Measurements from ENCODE around the gene CLEC16A.

The CLEC16A gene

GRCh38 chr16:11104168-11105037 is 160.0 kb downstream of the CLEC16A start:
- DNase-seq, result no peak

DNA sequence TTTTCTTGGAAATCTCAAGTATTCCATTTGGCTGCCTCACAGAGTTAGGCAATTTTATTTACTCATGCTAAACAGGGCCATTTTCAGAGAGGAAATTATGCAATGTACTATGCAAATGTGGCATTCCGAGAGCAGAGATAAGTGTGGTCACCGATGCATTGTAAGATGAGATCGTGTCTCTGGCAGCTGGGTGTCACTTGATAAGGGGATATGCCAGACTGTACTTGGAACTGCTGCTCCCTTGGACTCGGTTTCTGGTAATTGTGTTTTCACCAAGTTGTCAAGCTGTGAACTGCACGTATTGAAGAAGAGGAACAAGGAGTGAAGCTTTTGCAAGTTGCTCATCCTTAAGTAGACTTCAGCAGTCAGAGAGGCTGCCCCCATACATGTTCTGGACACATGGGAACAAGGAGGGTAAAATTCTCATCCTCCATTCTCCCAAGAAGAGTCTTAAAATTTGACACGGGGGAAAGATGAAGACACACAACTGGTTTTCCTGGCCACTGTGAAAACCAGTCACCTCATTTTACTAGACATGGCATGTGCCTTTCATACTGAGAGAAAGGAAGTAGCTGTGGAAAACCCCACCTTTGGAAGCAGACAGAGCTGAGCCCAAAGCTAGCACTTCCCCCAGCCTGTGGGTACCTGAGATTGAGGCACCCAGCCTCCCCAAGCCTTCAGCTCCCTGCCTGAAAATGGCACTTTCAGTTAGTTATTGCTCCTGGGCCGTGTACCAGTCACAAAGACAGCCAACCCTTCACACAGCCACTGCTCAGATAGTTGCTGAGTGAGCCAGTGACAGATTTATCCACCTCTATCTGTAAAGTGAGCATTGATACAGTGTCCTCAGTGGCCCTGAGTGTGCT is 160.9 kb downstream of the CLEC16A start:
- DNase-seq, result no peak

DNA sequence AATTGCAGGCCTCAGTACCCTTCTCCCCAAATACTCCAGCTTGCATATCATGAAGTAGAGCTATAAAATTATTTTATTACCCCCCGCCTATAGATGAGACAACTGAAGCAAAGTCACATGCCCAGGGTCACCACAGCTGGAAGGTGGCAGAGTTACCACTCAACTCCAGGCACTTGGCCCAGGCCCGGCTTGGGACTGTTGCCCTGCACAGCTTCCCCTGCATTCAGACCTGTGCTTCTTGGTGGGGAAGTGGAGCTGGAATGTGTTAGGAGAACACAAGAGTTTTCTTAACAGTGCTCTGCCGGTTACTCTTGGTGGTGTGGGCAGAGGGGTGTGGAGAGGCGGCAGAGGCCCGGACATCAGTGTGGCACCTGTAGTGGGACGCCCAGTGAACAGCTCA is 162.4 kb downstream of the CLEC16A start:
- no peak for DNase-seq

- no peak for DNase-seq
These were observed 163.6 kb downstream of the CLEC16A start for GRCh38 chr16:11107780-11108465.

GRCh38 chr16:11108466-11108805 is 164.1 kb downstream of the CLEC16A start:
- no peak for DNase-seq

GRCh38 chr16:11109566-11109965 is 165.2 kb downstream of the CLEC16A start:
- no peak for DNase-seq

DNA sequence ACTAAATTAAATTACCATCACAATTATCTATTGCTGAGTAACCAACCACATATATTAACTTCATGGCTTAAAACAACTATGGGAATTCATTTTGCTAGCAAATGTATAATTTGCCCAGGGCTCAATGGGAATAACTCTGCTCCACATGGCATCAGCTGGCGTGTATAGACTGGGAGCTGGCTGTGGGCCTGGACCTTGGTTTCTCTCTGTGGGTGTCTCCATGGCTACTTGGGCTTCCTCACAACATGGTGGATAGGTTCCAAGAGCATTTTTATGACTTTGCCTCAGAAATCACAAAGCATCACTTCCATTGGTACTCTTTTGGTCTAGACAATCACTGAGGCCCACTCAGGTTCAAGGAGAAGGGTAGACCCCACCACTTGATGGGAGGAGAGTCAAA is 166.8 kb downstream of the CLEC16A start:
- DNase-seq, result no peak

- DNase-seq, result no peak
These were observed 167.7 kb downstream of the CLEC16A start for GRCh38 chr16:11111856-11112634.

- no peak for DNase-seq
These were observed 168.5 kb downstream of the CLEC16A start for GRCh38 chr16:11112723-11113348.

DNA sequence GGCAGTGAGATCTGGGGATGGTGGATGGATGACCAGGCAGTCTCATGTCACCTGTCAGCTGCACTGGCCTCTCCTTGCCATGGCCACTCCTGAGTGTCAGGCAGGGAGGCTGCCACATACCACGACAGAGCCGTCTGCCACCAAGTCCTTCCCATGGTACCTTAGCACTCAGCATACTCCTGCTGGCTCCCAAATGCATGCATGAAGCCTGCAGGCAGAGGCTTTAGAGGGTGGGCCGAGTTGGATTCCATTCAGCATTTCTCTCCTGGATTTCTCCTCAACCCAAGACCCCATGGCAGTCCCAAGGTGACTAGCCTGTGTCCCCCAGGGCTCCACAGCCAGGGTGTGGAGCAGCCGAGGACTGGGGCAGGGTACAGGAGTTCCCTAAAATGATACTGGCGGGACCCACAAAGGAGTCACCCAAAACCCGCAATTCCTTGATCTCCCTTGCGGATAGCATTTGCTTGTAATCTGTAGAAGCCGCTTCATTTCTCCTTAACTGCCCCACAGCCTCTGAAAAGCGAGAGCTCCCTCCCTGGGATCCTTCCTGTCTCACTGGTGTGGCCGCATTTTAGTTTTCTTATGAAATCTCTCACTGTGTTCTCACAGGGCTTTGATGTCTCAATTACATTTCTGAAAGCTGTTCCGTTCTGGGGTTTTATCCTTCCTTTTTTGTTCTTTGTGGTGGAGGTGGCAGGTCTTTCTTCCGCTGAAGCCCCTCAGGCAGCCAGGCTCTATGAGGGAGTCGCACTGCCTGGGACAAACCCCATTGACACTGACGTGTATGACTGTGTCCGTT is 170.2 kb downstream of the CLEC16A start:
- no peak for DNase-seq

DNA sequence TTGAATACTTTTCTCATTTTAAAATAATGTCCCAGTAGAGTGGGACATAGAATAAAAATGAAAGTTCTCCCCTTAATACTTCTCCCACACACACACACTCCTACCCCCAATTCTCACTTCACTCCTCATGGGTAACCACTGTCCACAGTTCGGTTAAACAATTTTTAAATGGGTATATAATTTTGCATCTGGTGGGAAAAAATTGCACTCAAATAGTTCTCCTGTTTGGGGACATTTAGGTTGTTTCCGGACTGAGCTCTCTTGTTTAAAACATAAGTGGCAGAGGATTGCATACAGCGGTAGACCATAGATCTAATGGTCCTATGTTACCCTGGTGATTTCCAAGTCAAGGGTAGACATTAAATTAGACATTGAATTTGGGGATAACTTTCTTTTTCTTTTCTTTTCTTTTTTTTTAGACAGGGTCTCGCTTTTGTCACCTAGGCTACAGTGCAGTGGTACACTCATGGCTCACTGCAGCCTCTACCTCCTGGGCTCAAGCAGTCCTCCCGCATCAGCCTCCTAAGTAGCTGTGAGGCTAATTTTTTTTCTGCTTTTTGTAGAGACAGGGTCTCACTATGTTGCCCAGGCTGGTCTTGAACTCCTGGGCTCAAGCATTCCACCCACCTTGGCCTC is 173.3 kb downstream of the CLEC16A start:
- no peak for DNase-seq

GRCh38 chr16:11118479-11118878 is 174.1 kb downstream of the CLEC16A start:
- DNase-seq, result no peak

- no peak for DNase-seq
These were observed 176.8 kb downstream of the CLEC16A start for GRCh38 chr16:11121083-11121608.

- no peak for DNase-seq
These were observed 177.7 kb downstream of the CLEC16A start for GRCh38 chr16:11121914-11122692.

DNA sequence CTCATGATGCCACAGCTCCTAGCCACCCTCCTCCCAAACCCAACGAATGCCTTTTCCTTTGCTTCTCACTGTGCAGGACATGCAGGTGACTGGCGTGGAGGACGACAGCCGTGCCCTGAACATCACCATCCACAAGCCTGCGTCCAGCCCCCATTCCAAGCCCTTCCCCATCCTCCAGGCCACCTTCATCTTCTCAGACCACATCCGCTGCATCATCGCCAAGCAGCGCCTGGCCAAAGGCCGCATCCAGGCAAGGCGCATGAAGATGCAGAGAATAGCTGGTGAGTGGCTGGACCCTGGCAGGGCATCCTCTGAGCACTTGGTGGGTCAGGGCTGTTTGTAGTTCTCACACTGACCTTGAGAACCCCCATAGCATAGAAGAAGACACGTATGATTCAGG is 179.3 kb downstream of the CLEC16A start:
- DNase-seq, result no peak

DNA sequence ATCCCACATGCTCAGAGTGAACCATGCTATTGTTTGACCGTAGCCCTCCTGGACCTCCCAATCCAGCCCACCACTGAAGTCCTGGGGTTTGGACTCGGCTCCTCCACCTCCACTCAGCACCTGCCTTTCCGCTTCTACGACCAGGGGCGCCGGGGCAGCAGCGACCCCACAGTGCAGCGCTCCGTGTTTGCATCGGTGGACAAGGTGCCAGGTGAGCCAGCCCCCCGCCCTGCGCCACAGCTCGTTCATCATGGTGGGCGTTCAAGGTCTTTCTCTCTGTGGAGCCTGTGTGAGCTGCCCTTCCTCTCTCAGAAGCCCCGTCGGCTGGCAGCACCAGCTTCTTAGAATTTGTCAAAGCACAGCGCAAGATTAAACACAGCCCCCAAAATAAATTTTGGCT is 181.6 kb downstream of the CLEC16A start:
- DNase-seq, result no peak

GRCh38 chr16:11126399-11127054 is 182.2 kb downstream of the CLEC16A start:
- no peak for DNase-seq

DNA sequence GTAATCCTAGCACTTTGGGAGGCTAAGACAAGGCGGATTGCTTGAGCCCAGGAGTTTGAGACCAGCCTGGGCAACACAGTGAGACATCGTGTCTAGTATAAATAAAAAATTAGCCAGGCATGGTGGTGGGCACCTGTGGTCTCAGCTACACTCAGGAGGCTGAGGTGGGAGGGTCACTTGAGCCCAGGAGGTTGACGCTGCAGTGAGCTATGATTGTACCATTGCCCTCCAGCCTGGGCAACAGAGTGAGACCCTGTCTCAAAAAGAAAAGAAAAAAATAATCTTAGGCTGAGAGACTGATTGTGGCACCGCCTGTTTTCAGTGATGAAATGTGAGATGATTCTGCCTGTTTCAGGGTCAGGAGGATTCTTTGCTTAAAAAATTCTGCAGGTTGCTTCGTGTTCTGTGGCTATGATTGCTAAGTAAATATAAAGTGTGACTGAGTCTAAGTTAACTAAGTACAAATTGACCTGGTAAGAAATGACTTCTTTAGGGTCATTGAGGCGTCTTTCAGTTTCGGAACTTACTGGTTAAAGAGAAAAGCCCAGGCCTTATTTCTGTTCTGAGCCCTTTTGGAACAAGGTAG is 183.3 kb downstream of the CLEC16A start:
- no peak for DNase-seq

Data from midbrain (tissue), 1 donor.